Astrocyte of the spinal cord (primary cell): Measurements from ENCODE around the gene HOXC11.

Experiments
- DNase-seq: peaks from one replicate; pipeline ENCODE4 v3.0.0; 2011; ENCODE audit warnings: low read depth, low spot score
- H3K4me3 ChIP-seq: 2 replicates; pipeline ENCODE4 v1.5.1; 2011; ENCODE audit warnings: low read depth, mild to moderate bottlenecking, low read length, moderate library complexity
- CTCF ChIP-seq: IDR thresholded peaks from 2 replicates; pipeline ENCODE4 v1.5.1; 2012; ENCODE audit warnings: low read depth, mild to moderate bottlenecking, low read length, inconsistent platforms
- in situ Hi-C: cut with HindIII; loops from 2 replicates; pipeline ENCODE4 v1.10.0; 2017; ENCODE audit warnings: low sequenced_read_pairs

The HOXC11 gene

GRCh38 chr12:53993162-53994008 is 20.5 kb downstream of the HOXC11 start:
- no peak overlapping the region for H3K4me3 ChIP-seq
- TF ChIP-seq CTCF: no peak
- in situ Hi-C loops: no loop called here
- DNase-seq: no peak

DNA sequence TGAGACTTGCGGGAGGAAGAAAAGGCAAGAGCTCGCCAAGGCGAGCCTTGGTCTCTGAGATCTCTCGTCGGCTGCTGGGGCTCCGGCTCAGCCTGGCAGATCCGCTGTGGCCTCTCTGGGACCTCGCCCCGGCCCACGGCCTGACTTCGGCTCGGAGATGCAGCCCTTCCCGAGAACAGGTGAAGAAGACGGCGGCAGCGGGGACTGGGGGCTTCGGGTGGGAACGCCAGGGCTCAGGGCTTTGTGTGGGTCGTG is 21.0 kb downstream of the HOXC11 start:
- no peak for TF ChIP-seq CTCF
- no peak overlapping the region for H3K4me3 ChIP-seq
- no peak for DNase-seq
- in situ Hi-C loops: no loop called here

DNA sequence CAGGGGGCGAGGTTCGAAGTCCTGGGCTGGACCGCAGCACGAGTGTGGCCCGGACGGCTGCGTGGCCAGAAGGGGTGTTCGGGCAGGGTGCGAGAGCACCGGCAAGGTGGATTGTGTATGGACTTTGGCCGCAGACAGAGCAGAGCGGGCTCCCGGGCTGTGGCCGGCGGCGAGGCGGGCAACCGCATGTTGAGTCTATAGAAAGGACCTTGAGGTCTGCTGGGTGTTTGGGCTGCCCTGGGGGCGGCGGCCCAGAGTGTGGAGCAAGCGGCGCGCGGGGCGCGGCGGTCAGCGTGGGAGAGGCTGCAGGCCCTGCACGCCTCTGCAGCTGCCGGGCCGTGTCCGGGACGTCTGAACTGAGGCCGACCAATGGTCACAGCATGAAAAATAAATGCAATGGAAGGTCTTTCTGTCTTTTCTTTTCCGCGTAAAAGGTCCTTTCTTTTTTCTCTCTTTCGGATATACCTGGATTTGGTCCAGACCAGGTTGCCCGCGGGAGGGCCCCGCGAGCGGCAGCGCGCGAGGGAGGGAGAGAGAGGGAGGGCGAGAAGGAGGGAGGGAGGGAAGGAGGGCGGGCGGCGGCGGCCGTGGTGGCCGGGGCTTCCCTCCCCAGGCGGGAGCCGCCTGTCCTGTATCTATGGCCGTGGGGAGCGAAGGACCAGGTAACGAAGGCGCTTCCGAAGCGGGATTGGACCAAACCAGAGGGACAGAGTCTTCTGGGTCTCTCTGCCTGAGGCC is 21.5 kb downstream of the HOXC11 start:
- no peak for TF ChIP-seq CTCF
- in situ Hi-C loops: no loop called here
- no peak for DNase-seq
- no peak overlapping the region for H3K4me3 ChIP-seq

DNA sequence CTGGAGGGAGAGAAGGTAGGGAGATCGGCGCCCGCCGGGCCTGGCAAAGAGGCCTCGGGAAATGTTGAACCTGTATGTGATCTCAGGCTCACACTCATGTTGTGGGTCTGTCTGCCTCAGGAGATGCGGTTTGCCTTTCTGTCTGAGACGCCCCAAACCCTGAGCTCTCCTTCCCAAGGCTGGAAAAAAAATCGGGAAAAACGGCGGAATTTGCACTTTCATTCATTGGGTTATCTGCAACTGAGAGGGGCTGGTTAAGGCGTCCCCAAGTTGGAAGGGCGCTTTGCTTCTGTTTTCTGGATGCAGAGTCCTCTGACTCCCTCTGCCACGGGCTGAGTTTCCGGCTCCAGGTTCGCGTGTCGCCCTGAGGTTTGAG is 22.1 kb downstream of the HOXC11 start:
- TF ChIP-seq CTCF: no peak
- H3K4me3 ChIP-seq: no peak overlapping the region
- in situ Hi-C loops: no loop called here
- no peak for DNase-seq

DNA sequence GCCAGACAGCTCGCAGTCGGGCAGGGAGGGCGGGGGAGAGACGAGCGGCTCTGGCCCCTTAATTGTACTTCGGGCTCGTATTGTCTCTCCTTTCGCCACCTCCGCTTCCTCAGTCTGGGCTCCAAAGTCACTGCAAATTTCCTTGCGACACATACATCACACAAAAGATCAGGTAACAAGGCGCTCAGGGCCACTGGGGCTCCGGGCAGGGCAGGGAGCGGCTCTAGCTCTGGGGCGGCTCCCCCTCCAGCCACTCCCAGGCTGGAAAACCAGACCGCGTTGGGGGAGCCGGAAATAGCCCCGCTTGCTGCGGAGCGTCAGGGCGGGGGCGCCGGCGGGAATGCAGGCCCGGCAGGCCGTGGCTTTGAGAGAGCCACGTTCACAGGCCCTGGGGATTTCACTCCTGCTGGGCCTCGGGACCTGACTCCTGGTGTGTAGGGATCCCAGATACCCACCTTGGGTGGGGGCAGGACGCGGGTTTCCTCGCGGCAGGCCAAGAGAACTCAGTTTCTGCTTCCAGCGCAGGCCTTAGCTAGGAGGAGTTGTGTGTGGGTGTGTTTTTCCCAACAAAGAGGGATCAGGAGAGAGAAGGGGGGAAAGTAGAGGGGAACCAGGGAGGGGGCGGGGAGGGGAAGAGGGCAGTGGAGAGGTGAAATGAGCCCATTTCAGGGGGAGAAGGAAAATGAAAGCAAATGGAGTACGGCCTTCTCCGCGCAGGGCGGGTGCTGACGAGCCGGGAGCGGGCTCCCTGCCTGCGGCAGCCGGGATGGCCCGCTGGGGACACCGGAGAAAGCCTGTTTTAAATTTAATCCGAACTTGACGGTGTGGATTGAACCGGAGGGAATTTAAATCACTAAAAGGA is 22.7 kb downstream of the HOXC11 start:
- peak overlapping the region; percentile 29 for H3K4me3 ChIP-seq
- no peak for DNase-seq
- no peak for TF ChIP-seq CTCF
- in situ Hi-C loops: no loop called here
